HT-29 (cell line): Measurements from ENCODE around the gene SCPEP1. TPM values are rescaled to one million over a fixed set of nuclear protein-coding genes. Genes with fewer than 3 reads are reported as not detected.
"Not testable (repeated sequence)": the region's sequence is repeated elsewhere in the genome, so short reads cannot be mapped to it uniquely, and the experiment has no call there.

Experiments used
- DNase-seq: peaks from one replicate; pipeline ENCODE4 v3.0.0-alpha.2; 2015; ENCODE audit warnings: low spot score
- total RNA-seq: library from RNA; depleted of rRNA; stranded (reverse); fragments of >200 nt; shearing (Covaris generic); gene quantifications from 2 replicates; pipeline ENCODE4 v1.2.3, GENCODE V29; 2014

Gene SCPEP1
- total RNA-seq, 1 experiment from 2014 or later: 4.8 TPM

DNA sequence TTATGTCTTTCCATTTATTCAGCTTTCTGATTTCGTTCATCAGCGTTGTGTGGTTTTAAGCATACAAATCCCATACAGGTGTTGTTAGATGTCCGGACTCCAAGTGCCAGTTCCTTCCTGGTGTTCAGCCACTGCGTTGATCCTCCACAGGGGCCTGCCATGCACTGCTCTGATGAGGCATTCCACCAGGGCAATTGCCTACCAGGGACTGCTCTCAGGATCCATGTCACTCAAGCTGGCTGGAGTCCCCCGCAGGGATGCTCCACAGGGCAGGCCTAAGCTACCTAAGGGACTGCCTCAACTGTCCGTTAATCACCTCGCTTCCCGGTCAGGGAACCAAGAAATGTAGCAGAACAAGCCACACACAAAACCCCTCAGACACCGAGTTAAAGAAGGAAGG is 12.7 kb upstream of the SCPEP1 start:
- DNase-seq: not testable (repeated sequence)

DNA sequence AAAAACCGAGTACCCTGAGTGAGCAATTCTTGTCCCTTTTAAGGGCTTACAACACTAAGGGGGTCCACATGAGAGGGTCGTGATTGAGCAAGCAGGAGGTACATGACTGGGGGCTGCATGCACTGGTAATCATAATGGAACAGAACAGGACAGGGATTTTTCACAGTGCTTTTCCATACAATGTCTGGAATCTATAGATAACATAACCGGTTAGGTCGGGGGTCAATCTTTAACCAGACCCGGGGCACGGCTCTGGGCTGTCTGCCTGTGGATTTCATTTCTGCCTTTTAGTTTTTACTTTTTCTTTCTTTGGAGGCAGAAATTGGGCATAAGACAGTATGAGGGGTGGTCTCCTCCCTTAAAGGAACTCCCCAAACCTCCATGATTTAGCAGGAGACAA is 12.2 kb upstream of the SCPEP1 start:
- DNase-seq: not testable (repeated sequence)

DNA sequence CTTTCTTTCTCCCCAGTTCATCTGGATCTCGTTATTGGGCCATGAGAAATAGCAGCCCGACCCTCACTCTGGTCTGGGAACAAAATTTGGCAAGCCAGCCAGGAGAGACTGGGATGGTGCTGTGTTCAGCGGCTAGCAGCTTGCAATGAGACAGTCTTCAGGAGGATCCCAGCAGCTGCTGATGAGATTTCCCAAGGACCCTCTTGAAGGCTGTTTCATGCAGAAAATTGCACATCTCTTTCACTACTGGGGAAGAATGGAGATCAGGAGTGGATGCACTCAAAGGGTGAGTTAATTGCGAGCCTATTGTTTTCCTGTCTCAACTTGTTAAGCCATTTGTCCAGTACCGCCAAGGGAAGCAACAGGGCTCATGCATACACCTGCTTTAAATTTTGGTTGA is 11.6 kb upstream of the SCPEP1 start:
- DNase-seq: no peak

DNA sequence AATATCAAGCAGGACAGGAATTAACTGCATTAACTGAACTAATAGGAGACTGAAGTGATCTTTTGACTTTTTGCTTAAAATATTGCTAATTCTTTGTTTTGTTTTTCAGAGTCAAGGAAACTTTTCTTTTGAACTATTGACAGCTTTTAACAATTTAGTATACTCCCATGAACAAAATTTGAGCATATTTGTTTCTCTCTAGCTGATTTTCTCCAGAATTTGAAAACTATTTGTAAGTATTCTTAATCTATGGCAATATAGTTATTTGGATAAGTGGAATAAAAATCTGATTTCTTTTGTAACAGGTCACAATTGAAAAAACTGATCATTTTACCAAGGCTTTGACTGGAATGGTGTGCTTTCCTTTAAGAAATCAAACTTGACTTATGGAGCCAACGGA is 7.0 kb upstream of the SCPEP1 start:
- DNase-seq: no peak

DNA sequence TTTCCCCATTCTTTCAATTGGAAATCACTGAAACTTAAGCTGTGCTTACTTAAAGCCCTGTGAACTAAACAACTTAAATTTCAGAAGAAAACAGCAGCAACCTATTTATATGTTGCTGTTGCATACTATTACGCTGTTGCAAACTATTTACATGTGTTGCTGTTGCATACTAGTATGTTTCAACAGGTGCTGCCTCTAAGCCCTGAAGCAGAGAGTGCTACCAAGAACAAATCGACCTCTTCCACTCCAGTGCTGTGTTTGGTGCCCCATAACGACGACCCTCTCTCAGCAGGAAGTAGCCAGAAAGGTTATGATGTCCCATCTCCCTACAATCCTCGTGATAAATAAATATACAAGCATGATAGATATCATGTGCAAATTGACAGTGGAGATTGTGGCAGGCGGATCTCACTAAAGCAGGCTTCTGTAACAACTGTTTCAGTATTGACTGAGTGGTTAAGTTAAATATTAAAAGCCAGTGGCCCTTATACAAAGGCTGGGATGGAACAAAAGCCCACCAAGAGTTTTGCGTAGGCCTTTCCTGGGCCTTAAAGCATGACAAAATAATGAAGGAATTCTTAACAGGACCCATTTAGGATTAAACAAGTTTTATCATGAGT is 5.7 kb upstream of the SCPEP1 start:
- DNase-seq: no peak

DNA sequence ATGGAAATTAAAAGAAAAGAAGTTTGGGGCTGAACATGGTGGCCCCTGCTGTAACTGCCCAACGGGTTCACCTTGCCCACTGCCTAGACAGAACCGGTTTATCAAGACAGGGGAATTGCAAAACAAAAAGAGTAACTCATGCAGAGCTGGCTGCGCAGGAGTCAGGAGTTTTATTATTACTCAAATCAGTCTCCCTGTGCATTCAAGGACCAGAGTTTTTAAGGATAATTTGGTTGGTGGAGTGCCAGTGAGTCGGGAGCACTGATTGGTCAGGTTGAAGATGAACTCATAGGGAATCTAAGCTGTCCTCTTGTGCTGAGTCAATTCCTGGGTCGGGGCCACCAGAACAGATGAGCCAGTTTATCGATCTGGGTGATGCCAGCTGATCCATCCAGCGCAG is 4.4 kb upstream of the SCPEP1 start:
- peak; percentile 35 for DNase-seq

DNA sequence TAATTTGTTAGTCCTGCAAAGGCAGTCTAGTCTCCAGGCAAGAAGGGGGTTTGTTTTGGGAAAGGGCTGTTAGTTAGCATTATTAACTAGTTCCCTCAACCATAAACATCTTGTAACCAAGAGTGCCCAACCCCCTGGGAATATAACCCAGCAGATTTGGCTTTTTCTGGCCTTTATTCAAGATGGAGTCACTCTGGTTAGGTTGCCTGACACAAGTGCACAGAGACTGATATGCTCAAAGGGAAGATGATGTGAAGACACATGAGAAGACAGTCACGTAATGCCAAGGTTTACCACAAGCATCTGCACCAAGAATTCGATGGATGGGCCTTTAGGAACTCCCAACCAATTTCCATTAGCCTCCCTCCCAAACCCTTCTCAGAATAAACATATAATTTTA is 3.9 kb upstream of the SCPEP1 start:
- DNase-seq: no peak

DNA sequence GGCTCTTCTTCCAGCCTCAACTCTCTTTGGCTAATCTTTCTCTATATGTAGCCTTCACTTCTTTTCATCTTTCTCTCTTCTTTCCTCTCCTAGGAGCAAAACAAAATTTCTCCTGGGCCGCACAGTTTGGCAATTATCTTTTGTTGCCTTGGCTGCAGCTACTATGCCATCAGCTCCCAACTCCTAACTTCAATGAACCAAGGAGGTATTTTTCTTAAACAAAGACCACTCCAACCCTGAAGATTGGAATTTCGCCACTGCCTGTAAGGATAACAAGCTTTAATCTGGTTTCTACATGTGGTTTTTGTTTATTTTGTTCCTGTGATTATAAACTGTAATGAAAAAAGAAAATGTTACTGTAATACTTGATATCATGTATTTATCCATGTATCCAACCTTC is 2.3 kb upstream of the SCPEP1 start:
- no peak for DNase-seq

DNA sequence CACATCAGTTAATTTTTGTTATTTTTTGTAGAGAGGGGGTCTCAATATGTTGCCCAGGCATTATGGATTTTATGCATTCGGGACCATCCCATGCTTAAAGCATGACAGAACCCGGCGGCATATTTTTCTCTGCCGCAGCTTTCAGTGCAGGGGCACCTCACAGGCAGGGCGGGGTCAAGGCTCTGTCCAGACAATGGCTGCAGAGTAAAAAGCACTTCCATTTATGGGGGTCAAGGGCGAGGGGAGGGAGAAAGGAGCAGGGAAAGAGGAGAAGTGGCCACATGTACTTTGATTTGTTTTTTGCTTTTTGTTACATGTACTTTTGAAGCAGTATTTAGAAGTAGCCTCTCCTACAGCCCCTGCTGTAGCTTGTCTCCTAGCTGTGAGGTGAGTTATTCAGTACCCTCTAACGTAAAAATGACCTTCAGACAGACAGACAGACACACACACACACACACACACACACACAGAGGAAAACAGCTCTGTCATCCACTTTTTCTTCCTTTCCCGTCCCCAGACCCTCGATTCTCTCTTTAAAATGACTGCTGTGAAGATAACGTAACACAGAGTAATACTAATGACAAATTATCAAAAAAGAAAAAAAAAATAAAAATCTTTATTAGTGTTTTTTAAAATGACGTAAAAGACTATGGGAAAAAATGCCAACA is 856 bp upstream of the SCPEP1 start:
- DNase-seq: no peak

DNA sequence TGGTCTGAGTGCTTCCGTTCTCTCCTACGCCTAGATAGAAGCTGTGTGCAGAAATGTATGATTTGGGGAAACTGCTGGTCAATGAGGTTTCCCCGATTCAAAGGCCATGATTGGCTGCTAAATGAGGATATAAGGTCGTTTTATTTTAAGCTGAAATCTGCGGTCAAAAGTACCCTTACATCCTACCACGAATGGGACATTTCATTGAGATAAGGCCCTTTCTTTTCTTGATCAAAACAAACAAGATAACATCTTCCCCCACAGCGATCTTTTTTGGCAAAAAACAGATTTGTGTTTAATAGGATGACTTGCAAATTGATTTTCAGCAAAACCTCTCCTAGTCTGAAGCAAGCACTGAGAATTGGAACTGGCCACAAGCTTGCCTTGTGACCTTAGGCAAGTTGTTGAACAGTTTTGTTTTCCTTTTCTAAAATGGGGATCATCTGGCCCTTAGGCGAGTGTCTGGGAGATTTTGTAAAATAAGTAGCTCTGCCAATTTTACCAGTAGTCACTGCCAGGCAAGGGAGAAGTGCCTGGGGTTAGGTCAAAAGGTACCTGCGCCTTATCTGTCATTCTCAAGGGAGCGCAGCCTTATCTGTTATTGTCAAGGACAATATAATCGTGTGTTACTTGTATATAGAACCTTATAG is 635 bp downstream of the SCPEP1 start:
- DNase-seq: no peak

DNA sequence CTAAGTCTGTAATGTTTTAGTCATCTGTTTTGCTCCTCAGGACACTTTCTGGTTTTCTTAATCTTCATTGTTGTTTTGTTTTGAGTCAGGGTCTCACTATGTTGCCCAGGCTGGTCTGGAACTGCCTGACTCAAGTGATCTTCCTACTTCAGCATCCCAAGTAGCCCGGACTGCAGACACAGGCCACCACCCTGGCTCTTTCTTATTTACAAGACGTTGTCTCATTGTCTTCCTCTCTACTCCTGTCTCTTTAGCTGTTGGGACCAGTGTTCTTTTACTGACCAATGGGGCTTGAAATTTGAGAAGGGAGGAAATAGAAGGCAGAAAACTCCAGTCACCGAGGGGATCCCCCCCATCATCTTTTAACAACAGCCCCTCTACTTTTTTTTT is 1.2 kb downstream of the SCPEP1 start:
- no peak for DNase-seq

DNA sequence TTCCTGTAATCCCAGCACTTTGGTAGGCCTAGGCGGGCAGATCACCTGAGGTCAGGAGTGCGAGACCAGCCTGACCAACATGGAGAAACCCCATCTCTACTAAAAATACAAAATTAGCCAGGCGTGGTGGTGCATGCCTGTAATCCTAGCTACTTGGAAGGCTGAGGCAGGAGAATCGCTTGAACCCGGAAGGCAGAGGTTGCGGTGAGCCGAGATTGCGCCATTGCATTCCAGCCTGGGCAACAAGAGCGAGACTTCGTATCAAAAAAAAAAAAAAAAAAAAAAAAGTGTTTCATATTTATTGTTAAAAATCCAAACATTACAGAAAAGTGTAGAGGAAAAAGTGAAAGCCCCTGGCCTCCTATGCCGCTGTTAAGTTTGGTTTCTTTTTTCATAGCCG is 2.6 kb downstream of the SCPEP1 start:
- DNase-seq: not testable (repeated sequence)

DNA sequence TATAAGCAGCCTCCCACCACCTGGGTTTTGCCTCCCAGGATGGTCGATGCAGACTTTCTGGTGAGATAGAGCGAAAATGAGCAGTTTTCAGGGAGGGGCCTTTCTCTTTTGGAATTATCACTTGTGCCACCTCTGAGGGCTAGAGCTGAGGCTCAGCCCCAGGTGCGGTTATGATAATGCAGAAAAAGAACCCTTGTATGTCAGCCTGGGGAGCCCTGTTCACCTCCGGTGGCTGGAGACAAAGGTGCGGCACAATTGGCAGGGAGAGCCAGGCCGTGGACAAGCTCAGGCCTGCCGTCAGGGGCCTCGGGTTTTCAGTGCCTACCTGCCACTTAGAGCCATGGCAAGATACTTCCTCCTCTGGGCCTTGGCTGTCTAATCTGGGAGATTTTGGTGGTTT is 4.4 kb downstream of the SCPEP1 start:
- DNase-seq: no peak

DNA sequence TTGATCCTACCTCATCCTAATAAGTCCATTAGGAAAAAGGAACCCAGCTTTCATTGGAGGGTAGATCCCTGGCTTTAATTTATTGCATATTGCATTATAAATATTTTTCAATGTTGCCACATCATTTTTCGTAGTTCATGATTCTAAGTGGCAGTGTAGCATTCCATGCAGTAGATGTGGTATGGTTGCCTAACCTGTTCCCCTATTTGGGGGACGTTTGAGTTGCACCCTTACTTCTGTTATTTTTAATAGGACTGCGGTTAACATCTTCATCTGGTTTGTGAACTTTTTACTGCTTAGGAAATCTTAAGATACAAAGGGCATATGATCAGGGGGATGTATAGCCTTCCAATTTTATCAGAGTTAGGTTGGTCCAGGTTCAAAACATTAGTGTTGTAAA is 5.4 kb downstream of the SCPEP1 start:
- no peak for DNase-seq

DNA sequence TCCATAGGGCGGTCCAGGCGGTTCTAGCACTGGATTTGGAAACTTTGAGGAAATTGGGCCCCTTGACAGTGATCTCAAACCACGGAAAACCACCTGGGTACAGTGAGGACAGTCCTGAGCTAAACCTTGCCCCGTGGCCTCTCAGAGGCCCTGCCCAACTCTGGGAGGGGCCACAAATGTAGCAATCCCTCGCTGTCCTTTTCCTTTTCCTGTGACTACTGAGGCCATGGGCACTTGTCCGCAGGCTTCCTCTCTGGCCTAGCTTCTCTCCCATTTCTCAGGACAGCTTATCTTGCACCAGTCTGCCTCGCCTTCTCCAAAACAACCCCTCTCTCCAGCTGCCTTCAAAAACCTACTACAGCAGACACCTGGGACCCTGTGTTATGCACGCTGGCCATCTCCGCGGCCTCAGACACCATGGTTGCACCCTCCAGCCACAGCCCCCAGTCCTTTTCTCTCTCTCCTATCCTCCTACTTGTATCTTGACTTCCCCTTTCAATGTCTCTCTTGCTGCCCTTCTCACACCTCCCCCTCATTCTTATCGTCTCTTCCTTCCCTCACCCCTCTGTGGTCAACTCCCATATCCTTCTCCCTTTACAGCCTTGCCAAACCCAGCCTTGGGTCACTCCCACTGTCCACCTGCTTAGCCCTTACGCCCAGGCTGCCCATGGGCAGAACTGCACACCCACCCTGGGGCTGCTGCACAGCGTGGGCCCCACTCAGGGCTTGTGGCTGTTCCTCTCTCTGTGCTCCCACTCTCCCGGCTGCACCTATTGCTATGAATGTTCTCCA is 7.6 kb downstream of the SCPEP1 start:
- DNase-seq: no peak

DNA sequence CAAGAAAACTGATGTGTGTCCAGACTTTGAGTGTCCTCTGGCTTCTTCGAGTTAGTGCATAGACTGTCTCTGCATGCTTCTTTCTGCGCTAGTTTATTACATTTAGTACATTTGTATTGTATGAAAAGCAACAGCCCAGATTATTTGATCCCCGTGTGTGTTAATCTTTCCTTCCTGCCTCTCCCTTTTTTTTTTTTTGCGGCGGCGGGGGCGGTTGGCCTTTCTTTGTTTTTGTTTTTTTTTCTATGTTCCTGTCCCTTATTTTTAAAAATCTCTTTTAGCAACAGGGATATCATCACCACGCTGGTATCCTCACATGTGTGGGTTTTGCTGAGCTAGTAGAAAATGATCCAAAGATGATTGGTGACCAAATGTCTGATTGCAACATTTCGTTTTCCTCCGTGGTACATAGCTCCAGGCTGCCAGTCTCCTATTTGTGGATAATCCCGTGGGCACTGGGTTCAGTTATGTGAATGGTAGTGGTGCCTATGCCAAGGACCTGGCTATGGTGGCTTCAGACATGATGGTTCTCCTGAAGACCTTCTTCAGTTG is 9.4 kb downstream of the SCPEP1 start:
- DNase-seq: no peak

DNA sequence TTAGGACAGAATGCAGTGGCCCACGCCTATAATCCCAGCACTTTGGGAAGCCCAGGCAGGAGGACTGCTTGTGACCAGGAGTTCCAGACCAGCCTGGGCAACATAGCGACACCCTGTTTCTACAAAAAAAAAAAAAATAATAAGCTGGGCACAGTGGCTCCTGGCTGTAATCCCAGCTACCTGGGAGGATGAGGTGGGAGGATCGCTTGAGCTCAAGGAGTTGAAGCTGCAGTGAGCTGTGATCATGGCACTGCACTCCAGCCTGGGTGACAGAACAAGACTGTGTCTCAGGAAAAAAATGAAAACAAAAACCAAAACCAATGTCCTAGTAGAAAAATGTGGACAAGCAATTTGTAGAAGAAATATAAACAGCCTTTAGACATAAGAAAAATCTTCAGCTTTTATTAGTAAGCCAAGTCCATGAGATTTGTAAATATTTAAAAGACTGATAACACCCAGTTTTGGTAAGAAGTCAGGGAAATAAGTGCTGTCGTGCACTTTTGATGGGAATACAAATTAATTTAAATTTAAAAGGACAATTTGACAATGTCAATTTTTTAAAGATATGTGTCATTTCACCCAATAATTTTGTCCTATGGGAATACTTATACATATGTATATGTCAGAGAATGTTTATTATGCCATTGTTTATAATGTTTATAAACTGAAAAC is 11.1 kb downstream of the SCPEP1 start:
- DNase-seq: no peak

DNA sequence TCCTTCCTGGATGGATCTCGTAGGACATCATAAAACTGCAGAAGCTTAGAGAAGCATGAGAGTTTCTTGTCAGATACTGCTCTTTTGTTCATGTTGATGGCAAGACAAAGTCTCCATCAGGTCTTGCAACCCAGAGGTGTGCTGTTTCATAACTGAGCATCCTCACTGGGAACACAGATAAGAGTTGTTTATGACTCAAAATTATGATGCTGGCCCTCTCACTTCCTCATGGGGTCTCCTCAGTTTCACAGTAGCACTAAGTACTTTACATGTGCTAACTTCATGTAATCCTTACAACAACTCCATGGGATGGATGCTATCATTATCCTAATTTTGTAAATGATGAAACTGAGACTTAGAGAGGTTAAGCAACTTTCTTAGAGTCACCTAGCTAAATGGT is 14.4 kb downstream of the SCPEP1 start:
- no peak for DNase-seq

DNA sequence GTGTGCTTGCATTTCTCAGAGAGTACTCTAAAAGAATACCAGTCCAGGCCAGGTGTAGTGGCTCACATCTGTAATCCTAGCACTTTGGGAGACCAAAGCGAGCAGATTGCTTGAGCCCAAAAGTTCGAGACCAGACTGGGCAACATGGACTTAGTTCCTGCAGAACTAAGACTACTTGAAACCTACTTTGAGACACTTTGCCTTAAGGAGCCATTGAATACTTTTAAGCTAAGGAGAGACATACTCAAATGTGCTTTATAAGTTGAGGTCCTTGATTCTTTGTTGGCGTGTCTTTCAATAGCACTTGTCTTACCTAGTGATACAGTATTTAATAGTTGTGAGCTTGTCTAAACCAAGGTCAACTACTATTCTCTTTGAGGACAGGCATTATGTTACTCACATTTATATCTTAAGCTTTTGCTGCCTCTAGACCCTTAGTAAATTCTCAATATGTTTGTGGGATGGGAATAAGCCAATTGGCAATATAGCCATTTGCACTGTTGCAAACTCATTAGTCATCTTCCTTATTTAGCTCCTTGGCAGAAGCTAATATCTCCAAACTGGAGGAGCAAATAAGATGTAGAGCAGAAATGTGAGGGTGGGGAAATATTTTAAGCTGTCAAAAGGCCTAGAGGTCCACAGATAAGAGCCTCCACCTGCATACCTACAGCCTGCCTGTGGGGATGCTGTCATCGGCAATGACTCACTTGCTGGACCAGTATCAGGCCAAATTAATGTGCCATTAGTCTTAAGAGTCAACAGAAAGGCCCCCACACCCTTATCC is 16.3 kb downstream of the SCPEP1 start:
- no peak for DNase-seq

DNA sequence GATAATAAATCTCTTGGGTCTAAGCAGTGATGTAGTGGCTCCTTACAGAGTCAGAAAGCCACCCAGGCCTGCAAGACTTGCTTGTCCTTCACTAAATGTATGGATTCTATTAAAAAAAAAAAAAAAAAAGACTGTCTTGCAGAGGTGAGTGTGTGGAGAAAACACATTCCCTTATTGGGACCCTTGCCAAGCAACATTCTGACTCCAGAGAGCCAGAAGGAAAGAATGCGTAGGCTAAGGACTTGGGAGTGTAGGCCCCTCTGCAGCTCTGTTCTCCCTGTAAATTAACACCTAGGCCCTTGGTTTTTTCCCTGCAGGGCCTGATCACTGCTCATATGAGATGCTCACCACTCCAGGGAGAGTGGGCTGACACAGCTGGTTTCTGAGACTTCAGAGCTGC is 17.8 kb downstream of the SCPEP1 start:
- no peak for DNase-seq

DNA sequence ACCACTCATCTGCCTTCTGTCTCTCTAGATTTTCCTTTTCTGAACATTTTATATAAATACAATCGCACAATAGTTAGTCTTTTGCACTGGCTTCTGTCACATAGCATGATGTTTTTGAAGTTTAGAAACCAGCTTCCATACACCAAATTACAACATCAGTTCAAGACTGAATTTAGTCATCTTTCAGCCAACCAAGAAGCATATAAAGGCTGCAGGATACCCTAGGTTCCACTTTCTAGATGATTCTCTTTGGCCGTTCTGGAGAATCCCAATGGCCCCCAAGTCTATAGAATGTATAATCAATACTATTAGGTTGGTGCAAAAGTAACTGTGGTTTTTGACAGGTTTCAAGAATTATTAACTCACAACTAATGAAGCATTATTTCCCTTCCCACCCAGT is 19.4 kb downstream of the SCPEP1 start:
- no peak for DNase-seq
